ENCODE data around the gene ABO.
"Not testable (repeated sequence)": the region's sequence is repeated elsewhere in the genome, so short reads cannot be mapped to it uniquely, and the experiment has no call there.

Gene ABO

GRCh38 chr9:133261753-133262120, 13.3 kb downstream of the ABO start:
- DNase-seq: no peak

- no peak for DNase-seq
Measured at GRCh38 chr9:133261103-133261752, 13.8 kb downstream of the ABO start.

GRCh38 chr9:133260334-133261102, 14.5 kb downstream of the ABO start:
- no peak for DNase-seq

GRCh38 chr9:133258061-133259015, 16.7 kb downstream of the ABO start:
- no peak for DNase-seq

GRCh38 chr9:133257465-133257956, 17.5 kb downstream of the ABO start:
- DNase-seq: no peak

GRCh38 chr9:133256686-133257091, 18.3 kb downstream of the ABO start:
- DNase-seq: no peak

- no peak for DNase-seq
Measured at GRCh38 chr9:133256136-133256461, 18.9 kb downstream of the ABO start.

- DNase-seq: no peak
Measured at GRCh38 chr9:133255371-133256135, 19.4 kb downstream of the ABO start.

- no peak for DNase-seq
Measured at GRCh38 chr9:133254471-133254870, 20.5 kb downstream of the ABO start.

- DNase-seq: no peak
Measured at GRCh38 chr9:133253268-133253667, 21.7 kb downstream of the ABO start.

GRCh38 chr9:133252301-133253020, 22.5 kb downstream of the ABO start:
- no peak for DNase-seq

GRCh38 chr9:133251773-133252172, 23.2 kb downstream of the ABO start:
- DNase-seq: no peak

- not testable (repeated sequence) for DNase-seq
Measured at GRCh38 chr9:133251221-133251620, 23.8 kb downstream of the ABO start.

GRCh38 chr9:133250741-133251170, 24.2 kb downstream of the ABO start:
- no peak for DNase-seq

- no peak for DNase-seq
Measured at GRCh38 chr9:133249337-133249736, 25.7 kb downstream of the ABO start.

GRCh38 chr9:133248726-133249295, 26.2 kb downstream of the ABO start:
- no peak for DNase-seq

GRCh38 chr9:133247632-133248031, 27.4 kb downstream of the ABO start:
- DNase-seq: no peak

GRCh38 chr9:133246991-133247390, 28.0 kb downstream of the ABO start:
- no peak for DNase-seq

- DNase-seq: no peak
Measured at GRCh38 chr9:133246562-133246961, 28.4 kb downstream of the ABO start.

- no peak for DNase-seq
Measured at GRCh38 chr9:133242991-133243390, 32.0 kb downstream of the ABO start.

GRCh38 chr9:133242241-133242640, 32.8 kb downstream of the ABO start:
- no peak for DNase-seq

Data from NCI-H1105 treated with DMSO at 0.1 percent for 48 hours (cell line).